BLaER1 treated with 17β-estradiol and CSF1 and Interleukin-3, amounts not matched to agents 10 nM and 100 nM (cell line): Measurements from ENCODE around the gene GALC.
A peak's percentile ranks its signal among the peaks of the same experiment; 100 is the strongest.

ENCODE experiments used
- H3K27ac ChIP-seq, 11 experiments: shearing (Covaris generic); formaldehyde crosslinking; 2 replicates each; pipeline ENCODE4 v1.8.1; 2022
- H3K27me3 ChIP-seq, 11 experiments: shearing (Covaris generic); formaldehyde crosslinking; 2 replicates each; pipeline ENCODE4 v1.8.1; 2022
- H3K36me3 ChIP-seq, 11 experiments: shearing (Covaris generic); formaldehyde crosslinking; 2 replicates each; pipeline ENCODE4 v1.8.1; 2022
- H3K4me1 ChIP-seq, 10 experiments: shearing (Covaris generic); formaldehyde crosslinking; 2 replicates each; pipeline ENCODE4 v1.8.1; 2022
- H3K4me2 ChIP-seq, 11 experiments: shearing (Covaris generic); formaldehyde crosslinking; 2 replicates each; pipeline ENCODE4 v1.8.1; 2022
- H3K4me3 ChIP-seq, 10 experiments: shearing (Covaris generic); formaldehyde crosslinking; 2 replicates each; pipeline ENCODE4 v1.8.1; 2022
- H3K9ac ChIP-seq, 11 experiments: shearing (Covaris generic); formaldehyde crosslinking; 2 replicates each; pipeline ENCODE4 v1.8.1; 2022
- H3K9me3 ChIP-seq, 11 experiments: shearing (Covaris generic); formaldehyde crosslinking; replicated peaks in 1 of 11; 2 replicates each; pipeline ENCODE4 v1.8.1; 2022
- H4K20me1 ChIP-seq, 11 experiments: shearing (Covaris generic); formaldehyde crosslinking; 2 replicates each; pipeline ENCODE4 v1.8.1; 2022
- Cebpa-rat ChIP-seq, 11 experiments: shearing (Covaris generic); IDR thresholded peaks; 2 replicates each; pipeline ENCODE4 v1.8.1; 2022

Gene GALC

GRCh38 chr14:87992718-87993628, at the start of gene GALC:
Gene GALC, minus strand, starts transcription at chr14:87993182. Its CDS starts 18 bp downstream, at chr14:87993164.
- Histone ChIP-seq H3K4me1 (peaks cover 18 to 55% (median 28%) of the 10 kb centered on the region in 10 experiments; a peak in 19 of 20 replicates), H3K9ac (peak within 1 kb of the TSS; percentile 72 to 95 (median 85)), H3K9me3 (peaks cover 0 to 18% (median 12%) of the 10 kb centered on the region in 11 experiments; a peak in 16 of 22 replicates), H3K36me3 (no peaks in the 10 kb centered on the region), H3K4me2 (peak within 1 kb of the TSS; percentile 70 to 95 (median 84)), H3K4me3 (peak within 1 kb of the TSS; percentile 60 to 74 (median 68)), H4K20me1 (no peaks in the 10 kb centered on the region), H3K27me3 (peaks cover 0 to 11% (median 0%) of the 10 kb centered on the region in 11 experiments; a peak in 4 of 22 replicates), H3K27ac (peak within 1 kb of the TSS; percentile 72 to 93 (median 87))
- TF ChIP-seq Cebpa-rat (IDR thresholded peaks at IDR 0.05), result no peak

- H3K9ac ChIP-seq, result no peak overlapping the region
- TF ChIP-seq Cebpa-rat (IDR thresholded peaks at IDR 0.05), result no peak
- H4K20me1 ChIP-seq, result no peaks in the 10 kb centered on the region
- H3K4me3 ChIP-seq, result no peak overlapping the region
- peaks cover 0 to 85% (median 5%) of the 10 kb centered on the region in 10 experiments; a peak in 9 of 20 replicates for H3K4me1 ChIP-seq
- no peaks in the 10 kb centered on the region for H3K27me3 ChIP-seq
- peaks cover 0 to 8% (median 0%) of the 10 kb centered on the region in 11 experiments; a peak in 1 of 22 replicates for H3K36me3 ChIP-seq
- no peak overlapping the region for H3K27ac ChIP-seq
- 0 out of 22 replicates have a peak, but pooled peaks cover 0 to 9% (median 0%) of the 10 kb centered on the region in 11 experiments for H3K9me3 ChIP-seq
- peak overlapping the region in 3 of 11 experiments; percentile 48 to 77 (median 69); a peak in 6 of 22 replicates for H3K4me2 ChIP-seq
Observed at GRCh38 chr14:88040146-88040545, 47.2 kb upstream of the GALC start.

- no peak overlapping the region for H3K9ac ChIP-seq
- H3K36me3 ChIP-seq, result peaks cover 0 to 8% (median 0%) of the 10 kb centered on the region in 11 experiments; a peak in 1 of 22 replicates
- H3K4me3 ChIP-seq, result no peak overlapping the region
- peak overlapping the region in 3 of 11 experiments; percentile 48 to 77 (median 69); a peak in 6 of 22 replicates for H3K4me2 ChIP-seq
- TF ChIP-seq Cebpa-rat (IDR thresholded peaks at IDR 0.05), result no peak
- H4K20me1 ChIP-seq, result no peaks in the 10 kb centered on the region
- peaks cover 0 to 76% (median under 1%) of the 10 kb centered on the region in 10 experiments; a peak in 9 of 20 replicates for H3K4me1 ChIP-seq
- H3K27ac ChIP-seq, result no peak overlapping the region
- H3K27me3 ChIP-seq, result no peaks in the 10 kb centered on the region
- 0 out of 22 replicates have a peak, but pooled peaks cover 0 to 9% (median 0%) of the 10 kb centered on the region in 11 experiments for H3K9me3 ChIP-seq
Observed at GRCh38 chr14:88039197-88039596, 46.2 kb upstream of the GALC start.

- Histone ChIP-seq H3K27me3 (no peaks in the 10 kb centered on the region), H3K9me3 (peaks cover 0 to 9% (median 0%) of the 10 kb centered on the region in 11 experiments; a peak in 1 of 22 replicates), H3K4me1 (peaks cover 0 to 74% (median 0%) of the 10 kb centered on the region in 10 experiments; a peak in 6 of 20 replicates), H3K36me3 (peaks cover 0 to 16% (median 0%) of the 10 kb centered on the region in 11 experiments; a peak in 2 of 22 replicates), H3K27ac (no peak overlapping the region), H3K4me2 (peak overlapping the region in 2 of 11 experiments; percentile 31 to 33; a peak in 4 of 22 replicates), H4K20me1 (no peaks in the 10 kb centered on the region), H3K4me3 (no peak overlapping the region), H3K9ac (no peak overlapping the region)
- no peak for TF ChIP-seq Cebpa-rat (IDR thresholded peaks at IDR 0.05)
Observed at GRCh38 chr14:88037325-88037724, 44.3 kb upstream of the GALC start.

- H3K4me3 ChIP-seq, result no peak overlapping the region
- H3K9me3 ChIP-seq, result peaks cover 0 to 6% (median 0%) of the 10 kb centered on the region in 11 experiments; a peak in 1 of 22 replicates
- H3K36me3 ChIP-seq, result peaks cover 0 to 16% (median 0%) of the 10 kb centered on the region in 11 experiments; a peak in 2 of 22 replicates
- no peaks in the 10 kb centered on the region for H4K20me1 ChIP-seq
- no peaks in the 10 kb centered on the region for H3K27me3 ChIP-seq
- H3K27ac ChIP-seq, result no peak overlapping the region
- peak overlapping the region in 1 of 11 experiments; percentile 27; a peak in 1 of 22 replicates for H3K4me2 ChIP-seq
- H3K4me1 ChIP-seq, result peaks cover 0 to 73% (median 0%) of the 10 kb centered on the region in 10 experiments; a peak in 6 of 20 replicates
- no peak for TF ChIP-seq Cebpa-rat (IDR thresholded peaks at IDR 0.05)
- no peak overlapping the region for H3K9ac ChIP-seq
Observed at GRCh38 chr14:88036422-88036821, 43.4 kb upstream of the GALC start.

GRCh38 chr14:88034076-88034475, 41.1 kb upstream of the GALC start:
- Histone ChIP-seq H3K27ac (no peak overlapping the region), H3K4me1 (peaks cover 0 to 73% (median 2%) of the 10 kb centered on the region in 10 experiments; a peak in 7 of 20 replicates), H3K4me3 (no peak overlapping the region), H3K9me3 (peaks cover 0 to 6% (median 0%) of the 10 kb centered on the region in 11 experiments; a peak in 2 of 22 replicates), H3K27me3 (no peaks in the 10 kb centered on the region), H4K20me1 (no peaks in the 10 kb centered on the region), H3K36me3 (peaks cover 0 to 16% (median 0%) of the 10 kb centered on the region in 11 experiments; a peak in 2 of 22 replicates), H3K9ac (no peak overlapping the region), H3K4me2 (peak overlapping the region in 2 of 11 experiments; percentile 37; a peak in 2 of 22 replicates)
- TF ChIP-seq Cebpa-rat (IDR thresholded peaks at IDR 0.05), result no peak

GRCh38 chr14:88032373-88032772, 39.4 kb upstream of the GALC start:
- no peak overlapping the region for H3K4me3 ChIP-seq

GRCh38 chr14:88030892-88031291, 37.9 kb upstream of the GALC start:
- peaks cover 0 to 11% (median 0%) of the 10 kb centered on the region in 11 experiments; a peak in 2 of 22 replicates for H3K36me3 ChIP-seq
- peaks cover 13 to 82% (median 17%) of the 10 kb centered on the region in 10 experiments for H3K4me1 ChIP-seq
- peak overlapping the region in 3 of 11 experiments; percentile 62 to 81 (median 76); a peak in 6 of 22 replicates for H3K4me2 ChIP-seq
- no peak overlapping the region for H3K4me3 ChIP-seq
- no peak for TF ChIP-seq Cebpa-rat (IDR thresholded peaks at IDR 0.05)
- H4K20me1 ChIP-seq, result no peaks in the 10 kb centered on the region
- no peak overlapping the region; a peak in 1 of 22 replicates for H3K27ac ChIP-seq
- H3K9ac ChIP-seq, result no peak overlapping the region
- peaks cover 0 to 5% (median 0%) of the 10 kb centered on the region in 11 experiments; a peak in 3 of 22 replicates for H3K9me3 ChIP-seq
- no peaks in the 10 kb centered on the region for H3K27me3 ChIP-seq

More at GRCh38 chr14:88032373-88032772, 39.4 kb upstream of the GALC start:
- H3K4me2 ChIP-seq, result peak overlapping the region in 3 of 11 experiments; percentile 36 to 81 (median 56); a peak in 6 of 22 replicates
- peaks cover 0 to 17% (median 0%) of the 10 kb centered on the region in 11 experiments; a peak in 2 of 22 replicates for H3K36me3 ChIP-seq
- H3K9me3 ChIP-seq, result peaks cover 0 to 5% (median 0%) of the 10 kb centered on the region in 11 experiments; a peak in 3 of 22 replicates
- no peak overlapping the region for H3K9ac ChIP-seq
- H3K4me1 ChIP-seq, result peaks cover 4 to 74% (median 7%) of the 10 kb centered on the region in 10 experiments
- no peaks in the 10 kb centered on the region for H3K27me3 ChIP-seq
- no peak overlapping the region for H3K27ac ChIP-seq
- no peaks in the 10 kb centered on the region for H4K20me1 ChIP-seq
- TF ChIP-seq Cebpa-rat (IDR thresholded peaks at IDR 0.05), result no peak
